Epithelial cell of esophagus (primary cell): ENCODE results near the gene TSC22D1.
A peak's percentile ranks its signal among the peaks of the same experiment; 100 is the strongest.
"Not testable (repeated sequence)": the region's sequence is repeated elsewhere in the genome, so short reads cannot be mapped to it uniquely, and the experiment has no call there.

Experiments
- DNase-seq: peaks from one replicate; pipeline ENCODE4 v3.0.0; 2010; ENCODE audit warnings: low read depth
- H3K4me3 ChIP-seq: 2 replicates; pipeline ENCODE4 v1.5.1; 2011; ENCODE audit warnings: mild to moderate bottlenecking, low read length, control low read depth
- TF ChIP-seq, protein P1 (sequence below): IDR thresholded peaks from 2 replicates; pipeline ENCODE4 v1.5.1; 2011; ENCODE audit warnings: low read depth, mild to moderate bottlenecking, low read length, control low read depth, inconsistent platforms; ENCODE audit not compliant: insufficient read depth; ENCODE audit errors: missing control alignments

TSC22D1 gene

DNA sequence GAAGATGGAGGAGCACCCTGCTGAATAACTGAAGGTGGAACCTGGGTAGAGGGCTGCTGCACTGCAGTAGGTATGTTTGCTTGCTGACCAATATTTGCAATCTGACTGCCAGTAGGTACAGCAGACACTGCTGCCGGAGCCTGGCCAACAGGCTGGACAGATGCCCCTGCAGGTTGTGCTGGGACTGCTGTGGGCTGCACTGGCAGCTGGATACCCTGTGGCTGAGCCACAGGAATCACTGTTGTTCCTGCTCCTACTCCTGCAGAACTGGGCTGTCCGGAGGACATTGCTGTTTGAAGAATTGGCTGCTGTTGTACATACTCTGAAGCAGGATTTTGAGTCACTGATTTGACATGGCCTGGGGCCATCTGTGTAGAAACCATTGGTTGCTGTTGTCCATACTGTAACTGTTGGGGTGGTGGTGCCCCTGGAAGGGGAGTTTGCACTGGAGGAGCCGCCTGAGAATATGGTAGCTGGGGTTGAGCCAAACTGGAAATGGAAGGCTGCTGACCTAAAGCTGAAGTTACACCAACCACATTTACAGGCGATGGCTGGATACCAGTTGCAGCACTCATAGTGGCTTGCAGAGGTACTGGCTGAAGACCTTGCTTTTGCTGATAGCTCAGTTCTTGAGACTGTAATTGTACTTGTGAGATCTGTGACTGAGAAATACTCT, 2.2 kb downstream of the TSC22D1 start:
- no peak overlapping the region for H3K4me3 ChIP-seq
- TF ChIP-seq, protein P1, sequence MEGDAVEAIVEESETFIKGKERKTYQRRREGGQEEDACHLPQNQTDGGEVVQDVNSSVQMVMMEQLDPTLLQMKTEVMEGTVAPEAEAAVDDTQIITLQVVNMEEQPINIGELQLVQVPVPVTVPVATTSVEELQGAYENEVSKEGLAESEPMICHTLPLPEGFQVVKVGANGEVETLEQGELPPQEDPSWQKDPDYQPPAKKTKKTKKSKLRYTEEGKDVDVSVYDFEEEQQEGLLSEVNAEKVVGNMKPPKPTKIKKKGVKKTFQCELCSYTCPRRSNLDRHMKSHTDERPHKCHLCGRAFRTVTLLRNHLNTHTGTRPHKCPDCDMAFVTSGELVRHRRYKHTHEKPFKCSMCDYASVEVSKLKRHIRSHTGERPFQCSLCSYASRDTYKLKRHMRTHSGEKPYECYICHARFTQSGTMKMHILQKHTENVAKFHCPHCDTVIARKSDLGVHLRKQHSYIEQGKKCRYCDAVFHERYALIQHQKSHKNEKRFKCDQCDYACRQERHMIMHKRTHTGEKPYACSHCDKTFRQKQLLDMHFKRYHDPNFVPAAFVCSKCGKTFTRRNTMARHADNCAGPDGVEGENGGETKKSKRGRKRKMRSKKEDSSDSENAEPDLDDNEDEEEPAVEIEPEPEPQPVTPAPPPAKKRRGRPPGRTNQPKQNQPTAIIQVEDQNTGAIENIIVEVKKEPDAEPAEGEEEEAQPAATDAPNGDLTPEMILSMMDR = peak; percentile 56
- peak; percentile 64 for DNase-seq

DNA sequence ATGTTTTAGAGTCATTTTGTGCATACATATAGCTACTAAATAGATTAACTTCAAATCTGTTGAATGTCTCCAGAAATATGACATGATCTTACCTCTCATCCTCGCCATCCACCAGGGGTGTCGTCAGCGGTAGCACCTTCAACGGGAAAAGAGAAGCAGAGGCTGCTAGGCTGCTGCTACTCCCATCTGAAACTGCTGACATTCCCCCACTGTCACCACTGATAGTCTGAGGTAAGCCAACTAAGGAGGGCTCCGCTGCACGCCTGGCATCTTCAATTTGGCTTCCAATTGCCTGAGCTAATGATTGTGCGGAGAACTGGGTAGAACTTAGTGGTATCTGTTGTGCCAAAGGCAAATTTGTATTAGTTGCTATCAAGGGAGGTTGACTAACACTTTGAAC, 3.1 kb downstream of the TSC22D1 start:
- TF ChIP-seq, protein P1 = no peak
- no peak for DNase-seq
- no peak overlapping the region for H3K4me3 ChIP-seq

DNA sequence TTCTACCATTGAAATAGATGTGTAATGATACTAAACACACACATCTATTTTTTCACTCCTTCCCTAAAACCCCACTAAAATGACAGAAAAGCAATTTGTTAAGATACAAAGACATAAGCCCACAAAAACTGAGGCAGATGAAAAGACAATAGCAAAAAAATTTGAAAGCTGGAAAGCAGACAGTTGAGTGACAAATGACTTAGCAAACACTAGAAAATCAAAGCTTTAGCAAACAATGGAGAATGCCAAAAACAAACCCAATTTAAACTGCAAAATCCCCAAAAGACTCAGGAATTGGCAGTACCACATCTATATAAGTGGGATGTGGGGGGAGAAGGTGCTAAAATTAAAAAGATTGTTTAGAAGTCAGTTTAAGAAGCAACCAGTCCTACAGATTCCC, 9.5 kb downstream of the TSC22D1 start:
- no peak for DNase-seq
- no peak overlapping the region for H3K4me3 ChIP-seq
- TF ChIP-seq, protein P1 = no peak

DNA sequence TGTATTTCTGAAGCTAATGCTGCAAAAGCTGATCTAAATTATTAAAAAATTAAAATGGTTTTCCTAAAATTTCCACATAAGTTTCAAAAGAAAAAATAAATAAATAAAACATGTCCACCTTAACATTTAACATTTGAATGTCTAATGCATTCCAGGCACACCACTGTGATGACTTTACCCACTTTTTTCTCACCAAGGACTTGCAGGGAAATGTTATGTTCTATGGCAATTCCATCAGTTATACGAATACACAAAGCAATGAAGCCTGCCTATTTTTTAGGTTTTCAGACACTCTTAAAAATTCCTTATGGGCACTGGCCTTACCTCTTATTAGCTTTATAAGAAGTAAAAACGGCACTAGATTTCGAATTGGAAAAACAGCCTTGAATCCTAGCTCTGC, 10.2 kb downstream of the TSC22D1 start:
- TF ChIP-seq, protein P1 = no peak
- H3K4me3 ChIP-seq = no peak overlapping the region
- no peak for DNase-seq

DNA sequence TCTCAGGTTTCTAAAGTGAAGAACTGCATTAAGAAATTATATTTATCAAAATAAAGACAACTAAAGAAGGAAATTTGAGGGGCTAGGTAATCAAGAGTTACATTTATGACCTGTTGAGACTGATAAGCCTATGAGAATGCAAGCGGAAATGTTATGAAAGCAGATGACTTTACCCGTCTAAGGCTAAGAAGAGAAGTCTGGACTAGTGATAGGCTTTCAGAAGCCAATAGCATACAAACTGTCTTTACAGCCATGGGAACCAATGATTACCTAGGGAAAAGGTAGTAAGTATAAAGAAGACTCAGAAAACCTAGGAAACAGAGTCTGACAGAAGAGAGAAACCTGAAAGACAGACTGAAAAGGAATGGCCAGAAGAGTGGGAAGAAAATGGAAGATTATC, 11.2 kb downstream of the TSC22D1 start:
- H3K4me3 ChIP-seq = no peak overlapping the region
- DNase-seq = no peak
- TF ChIP-seq, protein P1 = no peak

DNA sequence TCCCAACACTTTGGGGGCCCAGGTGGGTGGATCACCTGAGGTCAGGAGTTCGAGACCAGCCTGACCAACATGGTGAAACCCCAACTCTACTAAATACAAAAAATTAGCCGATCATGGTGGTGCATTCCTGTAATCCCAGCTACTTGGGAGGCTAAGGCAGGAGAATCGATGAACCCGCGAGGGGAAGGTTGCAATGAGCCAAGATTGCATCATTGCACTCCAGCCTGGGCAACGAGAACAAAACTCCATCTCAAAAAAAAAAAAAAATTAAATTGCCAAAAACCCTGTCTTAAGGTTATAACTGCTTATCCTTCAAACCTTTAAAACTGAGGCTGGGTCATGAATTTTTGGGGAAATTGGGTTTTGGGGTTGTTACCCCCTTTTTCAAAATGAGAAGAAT, 13.3 kb downstream of the TSC22D1 start:
- not testable (repeated sequence) for DNase-seq, H3K4me3 ChIP-seq

DNA sequence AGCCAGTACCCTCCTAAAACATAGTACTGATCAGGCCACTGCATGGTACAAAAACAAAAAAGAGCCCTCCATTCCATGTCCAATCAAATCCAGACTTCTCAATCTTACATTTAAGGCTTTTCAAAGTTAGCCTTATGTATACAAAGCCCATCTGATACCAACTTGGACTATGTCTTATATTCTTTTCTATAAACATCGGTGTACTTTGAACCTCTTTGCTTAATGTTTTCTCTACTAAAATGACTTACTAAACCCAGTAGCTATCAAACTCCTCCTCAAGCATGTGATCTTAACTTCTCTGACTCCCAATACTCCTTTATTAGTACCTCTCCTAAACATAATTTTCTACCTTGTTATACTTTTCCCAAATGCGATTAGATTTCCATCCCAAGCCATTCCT, 14.8 kb downstream of the TSC22D1 start:
- DNase-seq = no peak
- TF ChIP-seq, protein P1 = no peak
- H3K4me3 ChIP-seq = no peak overlapping the region

DNA sequence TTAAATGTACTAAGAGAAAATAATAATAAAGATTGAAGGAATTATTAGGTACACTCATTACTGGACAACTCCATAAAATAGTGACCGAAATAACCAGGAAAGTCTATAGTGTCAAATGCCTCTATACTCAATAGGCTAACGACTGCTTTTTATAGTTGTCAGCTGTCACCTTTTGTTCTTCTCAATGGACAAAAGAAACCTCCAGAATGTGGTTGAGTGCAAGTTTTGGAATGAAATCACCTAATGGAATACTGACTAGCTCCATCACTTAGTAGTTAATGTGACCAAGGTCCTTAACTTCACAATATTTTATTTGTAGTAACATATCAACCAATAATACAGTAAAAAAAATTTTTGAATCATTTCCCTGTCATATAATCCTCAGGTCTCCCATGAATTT, 18.1 kb downstream of the TSC22D1 start:
- H3K4me3 ChIP-seq = no peak overlapping the region
- TF ChIP-seq, protein P1 = no peak
- no peak for DNase-seq
